Thyroid gland (tissue), 4 donors: Measurements from ENCODE around the gene DAG1.

Experiments used
- POLR2A ChIP-seq, 2 donors: fragments of 450-650 bp; IDR thresholded peaks; one replicate each; pipeline ENCODE4 v1.6.1; 2017; ENCODE audit warnings: antibody characterized with exemption in 2 of 2, mild to moderate bottlenecking in 2 of 2, moderate library complexity in 1 of 2
- TF ChIP-seq, protein P1 (sequence below), 6 experiments: fragments of 200-600 bp in 3 of 6; fragments of 450-650 bp in 3 of 6; sonication (generic) in 3 of 6; IDR thresholded peaks; one replicate each; pipeline ENCODE4 v1.5.1; 2016 to 2019; ENCODE audit warnings: antibody characterized with exemption in 6 of 6, mild to moderate bottlenecking in 2 of 6, inconsistent platforms in 1 of 6, moderate library complexity in 1 of 6

GRCh38 chr3:49536875-49537533 is 66.9 kb downstream of the DAG1 start:
- TF ChIP-seq, protein P1, sequence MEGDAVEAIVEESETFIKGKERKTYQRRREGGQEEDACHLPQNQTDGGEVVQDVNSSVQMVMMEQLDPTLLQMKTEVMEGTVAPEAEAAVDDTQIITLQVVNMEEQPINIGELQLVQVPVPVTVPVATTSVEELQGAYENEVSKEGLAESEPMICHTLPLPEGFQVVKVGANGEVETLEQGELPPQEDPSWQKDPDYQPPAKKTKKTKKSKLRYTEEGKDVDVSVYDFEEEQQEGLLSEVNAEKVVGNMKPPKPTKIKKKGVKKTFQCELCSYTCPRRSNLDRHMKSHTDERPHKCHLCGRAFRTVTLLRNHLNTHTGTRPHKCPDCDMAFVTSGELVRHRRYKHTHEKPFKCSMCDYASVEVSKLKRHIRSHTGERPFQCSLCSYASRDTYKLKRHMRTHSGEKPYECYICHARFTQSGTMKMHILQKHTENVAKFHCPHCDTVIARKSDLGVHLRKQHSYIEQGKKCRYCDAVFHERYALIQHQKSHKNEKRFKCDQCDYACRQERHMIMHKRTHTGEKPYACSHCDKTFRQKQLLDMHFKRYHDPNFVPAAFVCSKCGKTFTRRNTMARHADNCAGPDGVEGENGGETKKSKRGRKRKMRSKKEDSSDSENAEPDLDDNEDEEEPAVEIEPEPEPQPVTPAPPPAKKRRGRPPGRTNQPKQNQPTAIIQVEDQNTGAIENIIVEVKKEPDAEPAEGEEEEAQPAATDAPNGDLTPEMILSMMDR (IDR thresholded peaks at IDR 0.05): no peak
- TF ChIP-seq POLR2A (IDR thresholded peaks at IDR 0.05): no peak
